ENCODE measurements around the gene PCDHA9.
"Not testable (repeated sequence)": the region's sequence is repeated elsewhere in the genome, so short reads cannot be mapped to it uniquely, and the experiment has no call there.

DNA sequence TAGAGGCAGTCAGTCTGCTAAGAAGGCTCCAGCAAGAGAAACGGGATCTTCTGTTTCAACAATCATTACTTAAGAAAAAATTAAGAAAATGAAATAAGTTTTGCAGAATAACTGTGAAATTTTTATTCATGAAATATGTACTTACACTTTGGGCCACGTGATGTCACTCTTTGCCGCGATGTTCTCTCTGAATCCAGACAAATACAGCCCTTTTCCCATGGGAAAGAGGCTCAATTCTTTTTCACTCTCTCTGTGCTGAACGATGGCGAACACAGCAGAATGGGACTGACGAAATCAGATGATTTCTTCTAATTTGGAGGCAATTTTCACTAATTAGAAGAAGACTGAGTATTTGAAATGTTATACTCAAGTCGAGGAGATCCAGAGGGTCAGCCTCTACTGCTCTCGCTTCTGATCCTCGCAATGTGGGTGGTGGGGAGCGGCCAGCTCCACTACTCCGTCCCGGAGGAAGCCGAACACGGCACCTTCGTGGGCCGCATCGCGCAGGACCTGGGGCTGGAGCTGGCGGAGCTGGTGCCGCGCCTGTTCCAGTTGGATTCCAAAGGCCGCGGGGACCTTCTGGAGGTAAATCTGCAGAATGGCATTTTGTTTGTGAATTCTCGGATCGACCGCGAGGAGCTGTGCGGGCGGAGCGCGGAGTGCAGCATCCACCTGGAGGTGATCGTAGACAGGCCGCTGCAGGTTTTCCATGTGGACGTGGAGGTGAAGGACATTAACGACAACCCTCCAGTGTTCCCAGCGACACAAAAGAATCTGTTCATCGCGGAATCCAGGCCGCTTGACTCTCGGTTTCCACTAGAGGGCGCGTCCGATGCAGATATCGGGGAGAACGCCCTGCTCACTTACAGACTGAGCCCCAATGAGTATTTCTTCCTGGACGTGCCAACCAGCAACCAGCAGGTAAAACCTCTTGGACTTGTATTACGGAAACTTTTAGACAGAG lies at the start of gene PCDHA9:
- TF ChIP-seq, protein P1, sequence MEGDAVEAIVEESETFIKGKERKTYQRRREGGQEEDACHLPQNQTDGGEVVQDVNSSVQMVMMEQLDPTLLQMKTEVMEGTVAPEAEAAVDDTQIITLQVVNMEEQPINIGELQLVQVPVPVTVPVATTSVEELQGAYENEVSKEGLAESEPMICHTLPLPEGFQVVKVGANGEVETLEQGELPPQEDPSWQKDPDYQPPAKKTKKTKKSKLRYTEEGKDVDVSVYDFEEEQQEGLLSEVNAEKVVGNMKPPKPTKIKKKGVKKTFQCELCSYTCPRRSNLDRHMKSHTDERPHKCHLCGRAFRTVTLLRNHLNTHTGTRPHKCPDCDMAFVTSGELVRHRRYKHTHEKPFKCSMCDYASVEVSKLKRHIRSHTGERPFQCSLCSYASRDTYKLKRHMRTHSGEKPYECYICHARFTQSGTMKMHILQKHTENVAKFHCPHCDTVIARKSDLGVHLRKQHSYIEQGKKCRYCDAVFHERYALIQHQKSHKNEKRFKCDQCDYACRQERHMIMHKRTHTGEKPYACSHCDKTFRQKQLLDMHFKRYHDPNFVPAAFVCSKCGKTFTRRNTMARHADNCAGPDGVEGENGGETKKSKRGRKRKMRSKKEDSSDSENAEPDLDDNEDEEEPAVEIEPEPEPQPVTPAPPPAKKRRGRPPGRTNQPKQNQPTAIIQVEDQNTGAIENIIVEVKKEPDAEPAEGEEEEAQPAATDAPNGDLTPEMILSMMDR (IDR thresholded peaks at IDR 0.05 in 8 of 11, conservative IDR thresholded peaks at IDR 0.05 in 3 of 11) = not testable (repeated sequence)
- not testable (repeated sequence) for TF ChIP-seq POLR2A (IDR thresholded peaks at IDR 0.05)

Measured in spleen (tissue), 7 donors.